Activated CD8-positive, alpha-beta T cell treated with anti-CD3 and anti-CD28 coated beads for 36 hours (primary cell): Measurements from ENCODE around the gene ABCC10. TPM values are rescaled to one million over a fixed set of nuclear protein-coding genes. Genes with fewer than 3 reads are reported as not detected.

Experiments used
- ATAC-seq: fragments of 200-7000 bp; cut with Tn5 transposase; one replicate; pipeline ENCODE4 v1.10.0; 2021; ENCODE audit warnings: mild to moderate bottlenecking, moderate library complexity
- CTCF ChIA-PET: fragments of 350-600 bp; sonication (Branson Sonifier 250); formaldehyde crosslinking; loops from one replicate; lab custom pipeline; 2021; ENCODE audit warnings: antibody characterized with exemption; lab: Charles Lee
- POLR2A ChIA-PET: fragments of 350-600 bp; sonication (Branson Sonifier 250); formaldehyde crosslinking; loops from one replicate; lab custom pipeline; 2021; ENCODE audit warnings: antibody characterized with exemption; lab: Charles Lee
- DNase-seq: peaks from one replicate; pipeline ENCODE4 v3.0.0-alpha.2; 2020
- H3K27ac Mint-ChIP-seq: one replicate; pipeline ENCODE4 v1.8.0; 2021; ENCODE audit warnings: mild to moderate bottlenecking, mixed read lengths
- H3K27me3 Mint-ChIP-seq: one replicate; pipeline ENCODE4 v1.8.0; 2021; ENCODE audit warnings: mixed read lengths
- H3K36me3 Mint-ChIP-seq: one replicate; pipeline ENCODE4 v1.8.0; 2021; ENCODE audit warnings: low read depth, mixed read lengths
- H3K4me1 Mint-ChIP-seq: one replicate; pipeline ENCODE4 v1.8.0; 2021; ENCODE audit warnings: low read depth, mixed read lengths
- H3K4me3 Mint-ChIP-seq: one replicate; pipeline ENCODE4 v1.8.0; 2021; ENCODE audit warnings: mild to moderate bottlenecking, moderate library complexity, mixed read lengths
- H3K9me3 Mint-ChIP-seq: one replicate; pipeline ENCODE4 v1.8.0; 2021; ENCODE audit warnings: mixed read lengths
- intact Hi-C: fragments of 100-400 bp; cut with micrococcal nuclease; formaldehyde crosslinking; loops from one replicate; pipeline ENCODE4 v1.10.0; 2022
- total RNA-seq, 2 experiments: library from RNA; stranded (reverse); gene quantifications; one replicate each; pipeline ENCODE4 v1.2.3, GENCODE V29; 2021
- TF ChIP-seq, protein P1 (sequence below): fragments of 200-600 bp; IDR thresholded peaks from one replicate; pipeline ENCODE4 v1.8.0; 2022; ENCODE audit warnings: antibody characterized with exemption, mild to moderate bottlenecking

The ABCC10 gene
- total RNA-seq, 2 experiments from 2014 or later = 27.2 to 27.5 TPM

DNA sequence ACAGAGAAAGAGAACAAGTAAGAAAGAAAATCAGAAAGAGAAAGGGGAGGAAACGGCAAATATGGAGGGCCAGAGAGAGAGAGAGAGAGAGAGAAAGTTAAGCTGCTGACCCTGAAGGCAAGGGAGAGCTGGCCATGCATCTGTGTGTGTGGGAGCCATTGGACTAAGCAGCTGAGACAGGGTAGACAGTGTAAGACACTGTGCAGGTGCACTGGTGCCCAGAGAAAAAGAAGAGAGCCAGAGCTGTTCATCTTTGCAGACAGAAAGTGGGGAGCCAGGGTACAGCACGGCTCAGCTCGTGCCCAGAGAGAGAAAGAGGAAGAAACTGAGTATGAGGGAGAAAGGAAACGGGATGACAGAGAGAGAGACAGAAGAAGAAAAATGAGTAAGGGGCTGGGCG is 33.7 kb upstream of the ABCC10 start:
- CTCF ChIA-PET = interaction anchor here (1.0 kb wide), 1 partner anchor 129 kb away, joined by 3 read pairs; no protein-coding TSS in a partner anchor
- DNase-seq (no peak), ATAC-seq (no peak)
- no peaks in the 10 kb centered on the region for H3K9me3 Mint-ChIP-seq
- H3K27me3 Mint-ChIP-seq = peaks cover 20% of the 10 kb centered on the region
- no peak overlapping the region for H3K27ac Mint-ChIP-seq
- intact Hi-C loops = no loop called here
- H3K4me3 Mint-ChIP-seq = no peak overlapping the region
- TF ChIP-seq, protein P1, sequence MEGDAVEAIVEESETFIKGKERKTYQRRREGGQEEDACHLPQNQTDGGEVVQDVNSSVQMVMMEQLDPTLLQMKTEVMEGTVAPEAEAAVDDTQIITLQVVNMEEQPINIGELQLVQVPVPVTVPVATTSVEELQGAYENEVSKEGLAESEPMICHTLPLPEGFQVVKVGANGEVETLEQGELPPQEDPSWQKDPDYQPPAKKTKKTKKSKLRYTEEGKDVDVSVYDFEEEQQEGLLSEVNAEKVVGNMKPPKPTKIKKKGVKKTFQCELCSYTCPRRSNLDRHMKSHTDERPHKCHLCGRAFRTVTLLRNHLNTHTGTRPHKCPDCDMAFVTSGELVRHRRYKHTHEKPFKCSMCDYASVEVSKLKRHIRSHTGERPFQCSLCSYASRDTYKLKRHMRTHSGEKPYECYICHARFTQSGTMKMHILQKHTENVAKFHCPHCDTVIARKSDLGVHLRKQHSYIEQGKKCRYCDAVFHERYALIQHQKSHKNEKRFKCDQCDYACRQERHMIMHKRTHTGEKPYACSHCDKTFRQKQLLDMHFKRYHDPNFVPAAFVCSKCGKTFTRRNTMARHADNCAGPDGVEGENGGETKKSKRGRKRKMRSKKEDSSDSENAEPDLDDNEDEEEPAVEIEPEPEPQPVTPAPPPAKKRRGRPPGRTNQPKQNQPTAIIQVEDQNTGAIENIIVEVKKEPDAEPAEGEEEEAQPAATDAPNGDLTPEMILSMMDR = no peak
- POLR2A ChIA-PET = interaction anchor here (1.0 kb wide), 1 partner anchor 17 kb away, joined by 3 read pairs; no protein-coding TSS in a partner anchor
- no peaks in the 10 kb centered on the region for H3K36me3 Mint-ChIP-seq
- peaks cover 28% of the 10 kb centered on the region for H3K4me1 Mint-ChIP-seq

DNA sequence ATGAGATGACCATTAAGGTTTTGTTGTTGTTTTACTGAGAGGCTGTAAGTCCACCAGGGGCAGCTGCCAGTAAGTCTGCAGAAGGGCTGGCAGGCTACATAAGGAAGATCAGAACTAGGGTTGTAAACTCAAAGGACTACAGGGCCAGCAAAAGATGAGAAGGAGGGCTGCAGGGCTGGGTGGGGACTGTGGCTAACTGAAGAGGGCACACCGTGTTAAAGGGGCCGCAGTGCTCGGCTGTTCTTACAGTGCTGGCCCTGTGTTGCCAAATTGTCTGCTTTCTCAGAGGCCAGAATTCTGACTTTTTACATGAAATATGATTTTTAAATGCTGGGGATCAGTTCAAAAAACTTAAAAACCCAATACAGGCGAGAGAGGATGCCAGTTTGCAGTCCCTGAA is 32.4 kb upstream of the ABCC10 start:
- ChIA-PET CTCF (interaction anchor here (1.2 to 1.9 kb wide), 4 partner anchors 31 to 87 kb away, joined by 3 to 7 read pairs (median 4); partner anchors contain the start of gene CRIP3), POLR2A (interaction anchor here (0.7 to 1.1 kb wide), 3 partner anchors 19 to 126 kb away, joined by 3 to 4 read pairs (median 3); no protein-coding TSS in a partner anchor)
- Mint-ChIP-seq H3K9me3 (no peaks in the 10 kb centered on the region), H3K27me3 (peaks cover 19% of the 10 kb centered on the region), H3K4me3 (no peak overlapping the region), H3K4me1 (peaks cover 28% of the 10 kb centered on the region), H3K36me3 (no peaks in the 10 kb centered on the region), H3K27ac (no peak overlapping the region)
- DNase-seq (no peak), ATAC-seq (no peak)
- intact Hi-C loops = no loop called here
- TF ChIP-seq, protein P1 = no peak

DNA sequence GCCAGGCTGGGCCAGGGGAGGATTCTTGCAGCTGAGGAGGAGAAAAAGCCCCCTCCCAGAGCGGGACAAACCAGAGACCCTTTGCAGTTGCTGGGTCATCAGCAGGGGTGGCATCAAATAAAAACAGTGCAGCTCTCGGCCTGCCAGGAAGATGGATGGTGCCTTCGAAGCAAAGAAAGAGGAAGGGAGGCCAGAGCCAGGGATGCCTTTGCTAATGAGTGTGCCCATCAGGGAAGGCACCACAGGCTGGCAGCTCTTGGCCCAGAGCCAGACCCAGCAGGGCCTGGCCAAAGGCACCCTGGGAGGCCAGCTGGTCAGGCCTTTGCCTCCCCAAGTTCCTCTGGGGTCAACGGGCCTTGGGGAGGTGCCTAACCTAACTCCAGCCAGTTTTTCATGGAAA is 31.6 kb upstream of the ABCC10 start:
- Mint-ChIP-seq H3K4me3 (no peak overlapping the region), H3K27me3 (peaks cover 16% of the 10 kb centered on the region), H3K27ac (no peak overlapping the region), H3K36me3 (no peaks in the 10 kb centered on the region), H3K4me1 (peaks cover 25% of the 10 kb centered on the region), H3K9me3 (no peaks in the 10 kb centered on the region)
- DNase-seq = no peak
- no peak for ATAC-seq
- intact Hi-C loops = no loop called here
- POLR2A ChIA-PET = interaction anchor here (0.7 to 1.6 kb wide), 2 partner anchors 18 to 26 kb away, joined by 3 to 4 read pairs; partner anchors contain the start of gene ZNF318
- TF ChIP-seq, protein P1 = no peak
- CTCF ChIA-PET = interaction anchor here (0.7 to 1.9 kb wide), 6 partner anchors 26 to 733 kb away, joined by 3 to 7 read pairs (median 4); partner anchors contain the start of genes CRIP3, DNPH1 and ZNF318

DNA sequence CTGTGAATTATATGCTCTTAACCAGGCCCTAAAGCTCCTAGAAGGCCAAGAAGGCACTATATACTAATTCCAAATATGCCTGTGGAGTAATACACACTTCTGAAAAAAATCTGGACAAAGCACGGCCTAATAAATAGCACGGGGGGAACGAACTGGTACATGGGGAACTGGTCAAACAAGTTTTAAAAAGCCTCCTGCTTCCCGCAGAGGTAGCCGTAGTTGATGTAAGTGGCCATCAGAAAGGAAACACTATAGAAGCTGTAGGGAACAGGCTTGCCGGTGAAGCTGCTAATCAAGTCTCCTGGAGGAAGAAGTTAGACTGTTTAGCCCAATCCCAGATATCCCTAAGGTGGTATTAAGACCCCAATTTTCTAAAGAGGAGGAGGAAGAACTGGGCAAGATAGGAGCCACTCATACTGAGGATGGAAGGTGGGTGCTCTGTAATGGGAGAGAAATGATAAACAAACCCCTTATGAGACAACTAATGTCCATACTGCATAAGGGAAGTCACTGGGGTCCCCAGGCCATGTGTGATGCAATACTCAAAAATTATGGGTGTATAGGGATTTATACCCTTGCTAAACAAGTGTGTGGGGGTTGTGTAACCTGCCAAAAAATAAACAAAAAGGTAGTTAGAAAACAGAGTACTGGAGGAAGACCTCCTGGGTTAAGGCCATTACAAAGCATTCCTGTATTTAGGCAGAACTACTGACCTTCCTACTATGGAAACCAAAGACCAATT is 30.8 kb upstream of the ABCC10 start:
- CTCF ChIA-PET = interaction anchor here (1.1 to 2.2 kb wide), 3 partner anchors 39 to 168 kb away, joined by 4 to 19 read pairs (median 6); partner anchors contain the start of gene DNPH1
- POLR2A ChIA-PET = interaction anchor here (1.6 kb wide), 1 partner anchor 27 kb away, joined by 3 read pairs; the partner anchor contains the start of gene ZNF318
- no peak overlapping the region for H3K27ac Mint-ChIP-seq
- ATAC-seq (no peak), DNase-seq (no peak)
- TF ChIP-seq, protein P1 = no peak
- H3K4me1 Mint-ChIP-seq = peaks cover 17% of the 10 kb centered on the region
- no peaks in the 10 kb centered on the region for H3K36me3 Mint-ChIP-seq
- no peaks in the 10 kb centered on the region for H3K9me3 Mint-ChIP-seq
- intact Hi-C loops = no loop called here
- H3K27me3 Mint-ChIP-seq = peaks cover 16% of the 10 kb centered on the region
- no peak overlapping the region for H3K4me3 Mint-ChIP-seq
